HG03025 (cell line): Measurements from ENCODE around the gene FBXO2.
"Not testable (repeated sequence)": the region's sequence is repeated elsewhere in the genome, so short reads cannot be mapped to it uniquely, and the experiment has no call there.

Experiments used
- ATAC-seq: cut with Tn5 transposase; IDR thresholded peaks from one replicate; pipeline ENCODE4 v1.9.1; 2021; ENCODE audit warnings: mild to moderate bottlenecking, moderate library complexity; ENCODE audit not compliant: unreplicated experiment, low FRiP score

Gene FBXO2

GRCh38 chr1:11654939-11655808, 945 bp upstream of the FBXO2 start:
- ATAC-seq, result no peak

GRCh38 chr1:11653861-11654136, 430 bp downstream of the FBXO2 start:
- ATAC-seq, result no peak

DNA sequence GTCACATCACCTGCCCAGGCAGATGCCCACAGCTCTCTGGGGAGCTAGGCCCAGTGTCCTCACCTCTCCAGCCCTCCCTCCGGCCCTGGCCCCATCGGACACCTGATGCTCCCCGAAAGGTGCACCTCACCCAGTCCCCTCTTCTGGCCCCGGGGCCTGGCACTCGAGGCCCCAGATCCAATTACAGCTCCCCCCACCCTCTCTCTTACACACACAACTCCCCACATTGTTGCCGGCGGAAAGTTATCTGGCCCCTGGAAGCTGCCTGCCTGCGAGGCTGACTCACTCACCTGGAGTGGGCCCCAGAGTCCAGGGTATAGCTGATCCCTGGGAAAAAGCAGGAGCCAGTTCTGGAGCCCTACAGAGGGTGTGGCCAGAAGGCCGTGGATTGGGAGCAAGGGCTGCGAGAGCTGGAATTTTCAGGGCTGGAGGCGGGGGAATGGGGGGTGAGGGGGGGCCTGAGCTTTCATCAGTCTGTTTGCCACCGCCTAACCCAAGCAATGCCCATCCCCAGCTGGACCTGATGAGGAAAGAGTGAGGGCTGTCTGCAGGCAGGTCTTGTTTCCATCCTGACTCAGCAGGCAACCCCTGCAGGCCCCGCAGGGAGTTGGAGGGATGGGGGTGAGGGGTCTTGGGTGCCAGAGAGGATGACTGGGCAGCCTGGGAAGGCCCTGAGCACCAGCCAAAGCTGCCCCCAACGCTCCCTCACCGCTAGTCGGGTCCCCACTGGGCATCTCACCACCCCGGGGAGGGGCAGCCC, 948 bp downstream of the FBXO2 start:
- no peak for ATAC-seq

DNA sequence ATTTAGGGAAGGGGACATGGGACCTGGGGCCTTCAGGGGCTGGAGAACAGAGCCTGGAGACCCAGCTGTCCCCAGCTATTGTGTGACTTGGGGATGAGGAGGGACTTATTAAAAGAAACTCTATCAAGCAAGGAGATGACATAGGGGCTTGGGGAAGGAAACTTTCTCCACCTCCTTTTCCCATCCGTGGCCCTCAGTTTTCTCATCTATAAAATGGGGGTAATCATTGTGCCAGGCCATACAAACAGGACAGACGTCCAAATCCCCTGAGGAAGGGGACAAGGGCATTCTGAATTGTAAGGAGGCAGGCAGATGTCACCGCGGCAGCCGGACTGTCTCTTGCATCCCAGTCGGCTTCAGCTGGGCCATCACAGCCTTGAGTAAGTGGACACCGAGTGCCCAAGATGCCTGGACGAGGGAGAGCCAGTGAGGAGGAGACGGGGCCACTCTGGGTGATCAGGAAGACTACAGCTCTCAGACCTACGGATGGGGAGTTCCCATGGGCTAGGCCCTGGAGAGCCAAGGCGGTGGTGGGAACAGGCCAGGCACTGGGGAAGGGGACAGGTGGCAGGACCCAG, 1.9 kb downstream of the FBXO2 start:
- no peak for ATAC-seq

DNA sequence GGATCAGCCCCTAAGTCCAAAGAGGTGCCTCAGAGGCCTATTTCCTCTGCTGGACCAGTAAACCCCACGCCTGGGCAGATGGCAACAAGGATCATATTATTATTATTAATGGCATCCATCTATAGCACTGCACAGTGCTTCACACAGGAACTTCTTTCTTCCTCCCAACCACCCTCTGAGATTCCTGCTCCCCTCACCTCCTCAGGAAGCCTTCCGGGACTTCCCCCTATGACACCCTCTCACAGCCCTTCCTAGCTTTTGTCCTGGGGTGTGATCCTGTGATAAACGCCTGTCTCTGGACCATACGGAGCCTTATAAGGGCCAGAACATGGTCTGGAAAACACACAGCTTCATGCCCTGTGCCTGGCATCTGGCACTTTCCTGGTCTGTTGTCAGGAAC, 3.2 kb downstream of the FBXO2 start:
- ATAC-seq, result no peak

DNA sequence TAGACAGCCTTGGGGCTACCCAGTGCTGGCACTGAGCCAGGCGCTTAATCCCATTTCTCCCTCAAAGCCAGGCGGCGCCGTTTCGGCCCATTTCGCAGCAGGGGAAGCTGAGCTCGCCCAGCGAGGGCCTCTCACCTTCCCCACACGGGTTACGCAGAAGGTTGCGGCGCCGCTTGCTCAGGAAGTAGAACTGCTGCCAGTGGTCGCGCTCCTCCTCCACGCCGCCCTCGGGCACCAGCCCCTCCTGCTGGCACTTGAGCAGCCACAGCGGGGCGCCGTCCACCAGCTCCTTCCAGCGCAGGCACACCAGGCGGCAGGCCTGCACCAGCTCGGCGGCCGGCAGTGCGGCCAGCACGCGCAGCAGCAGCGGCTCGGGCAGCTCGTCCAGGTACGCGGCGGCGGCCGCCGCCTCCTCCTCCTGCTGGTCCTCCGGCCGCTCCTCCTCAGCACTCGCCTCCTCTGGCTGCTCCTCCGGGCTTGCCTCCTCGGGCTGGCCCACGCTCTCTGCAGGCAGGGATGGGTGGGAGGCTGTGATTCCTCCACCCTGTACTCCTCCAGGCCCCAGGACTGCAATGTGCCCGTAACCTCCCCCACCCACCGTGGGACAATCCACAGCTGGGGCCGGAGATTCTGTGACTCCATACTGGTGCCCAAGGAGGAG, 3.8 kb downstream of the FBXO2 start:
- ATAC-seq, result no peak

- ATAC-seq, result no peak
Observed at GRCh38 chr1:11649624-11650330, 4.5 kb downstream of the FBXO2 start.

- no peak for ATAC-seq
Observed at GRCh38 chr1:11649237-11649623, 5.0 kb downstream of the FBXO2 start.

DNA sequence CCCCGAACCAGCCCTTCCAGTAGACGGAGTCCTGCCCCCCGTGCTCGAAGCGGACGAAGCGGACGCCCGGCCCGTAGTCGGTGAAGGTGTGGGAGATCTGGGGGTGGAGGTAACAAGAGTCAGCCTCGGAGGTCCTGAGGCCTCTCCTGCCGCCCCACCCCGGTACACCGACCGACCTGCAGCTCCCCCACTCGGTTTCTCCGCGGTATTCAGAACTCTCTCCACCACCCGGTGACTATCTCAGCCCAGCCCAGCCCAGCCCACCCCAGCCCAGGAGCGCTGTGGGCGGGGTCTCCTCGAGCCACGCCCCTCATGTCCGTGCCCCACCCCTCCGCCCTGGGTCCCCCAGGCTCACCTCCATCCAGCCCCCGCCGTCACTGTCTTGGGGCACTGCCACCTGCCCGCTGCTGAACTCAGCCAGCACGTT, 5.5 kb downstream of the FBXO2 start:
- no peak for ATAC-seq

GRCh38 chr1:11648039-11648438, 6.2 kb downstream of the FBXO2 start:
- no peak for ATAC-seq

DNA sequence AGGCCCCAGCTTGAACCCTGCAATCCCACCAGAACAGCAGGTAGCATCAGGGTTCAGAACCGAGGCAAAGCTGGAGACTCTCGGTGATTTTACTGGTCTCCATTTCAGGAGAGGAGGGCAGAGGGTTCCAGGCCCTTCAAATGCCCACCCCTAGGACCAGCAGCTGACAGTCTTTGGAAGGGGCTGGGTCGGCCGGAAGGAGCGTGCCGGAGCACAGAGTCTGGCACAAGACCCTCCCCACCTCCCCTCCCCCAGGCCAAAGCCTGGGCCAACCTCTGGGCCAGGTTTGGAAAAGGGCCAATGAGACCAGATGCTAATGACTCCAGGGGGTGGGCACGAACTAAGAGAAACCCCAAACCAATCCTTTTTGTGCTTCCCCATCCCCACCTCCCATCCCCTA, 6.9 kb downstream of the FBXO2 start:
- ATAC-seq, result no peak

DNA sequence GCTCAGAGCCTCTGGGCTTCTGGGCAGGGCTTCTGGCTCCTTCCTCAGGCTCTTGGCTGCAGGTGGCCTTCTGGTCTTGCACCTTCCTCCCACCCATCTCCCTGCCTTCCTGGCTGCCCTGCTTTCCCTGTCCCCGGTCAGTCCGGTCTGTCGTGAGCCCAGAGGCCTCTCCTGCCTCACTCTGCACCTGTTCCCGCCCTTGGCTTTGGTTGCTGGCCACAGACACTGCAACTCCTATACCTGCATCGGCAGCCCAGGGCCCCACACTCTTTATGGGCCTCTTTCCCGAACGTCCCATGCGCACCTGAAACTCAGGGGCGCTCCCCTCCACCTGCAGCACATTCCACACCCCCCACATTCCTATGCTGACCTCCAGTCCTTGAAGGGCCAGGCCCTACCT, 7.9 kb downstream of the FBXO2 start:
- ATAC-seq, result no peak

DNA sequence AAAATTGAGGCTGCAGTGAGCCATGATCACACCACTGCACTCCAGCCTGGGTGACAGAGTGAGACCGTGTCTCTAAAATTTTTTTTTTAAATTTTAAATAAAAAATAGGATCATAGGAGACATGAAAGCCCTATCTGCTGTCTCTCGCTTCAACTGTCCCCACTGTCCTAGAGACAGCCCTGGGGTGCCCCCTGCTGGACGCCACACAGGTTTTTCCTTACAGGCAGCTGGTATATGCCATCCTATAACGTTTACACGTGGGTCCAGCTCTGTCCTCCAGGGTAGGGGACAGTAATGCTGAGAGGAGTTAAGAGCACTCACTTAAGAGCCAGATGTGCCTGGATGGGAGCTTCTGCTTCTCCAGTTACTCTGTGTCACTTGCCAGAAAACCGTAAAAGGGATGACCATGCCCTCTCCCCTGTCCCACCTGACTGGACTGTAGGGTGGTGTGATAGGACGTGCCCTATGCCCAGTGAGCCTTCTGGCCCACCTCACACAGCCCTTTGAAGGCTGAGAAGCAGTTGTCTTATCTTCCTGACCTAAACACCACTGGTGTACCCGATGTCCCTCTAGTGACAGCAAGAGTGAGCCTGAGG, 8.5 kb downstream of the FBXO2 start:
- ATAC-seq, result no peak

DNA sequence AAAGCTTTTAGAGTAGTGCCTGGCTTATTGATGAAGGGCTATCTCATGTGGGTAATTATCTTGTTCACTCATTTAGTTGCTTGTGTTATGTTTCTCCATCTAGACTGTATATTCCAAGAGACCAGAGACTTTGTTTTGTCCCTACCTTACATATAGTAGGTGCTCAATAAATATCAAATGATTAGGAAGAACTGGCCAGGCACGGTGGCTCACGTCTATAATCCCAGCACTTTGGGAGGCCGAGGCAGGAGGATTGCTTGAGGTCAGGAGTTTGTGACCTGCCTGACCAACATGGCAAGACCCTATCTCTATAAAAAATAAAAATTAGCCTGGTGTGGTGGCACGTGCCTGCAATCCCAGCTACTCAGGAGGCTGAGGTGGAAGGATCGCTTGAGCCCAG, 9.0 kb downstream of the FBXO2 start:
- ATAC-seq, result no peak

- no peak for ATAC-seq
Observed at GRCh38 chr1:11643782-11644181, 10.4 kb downstream of the FBXO2 start.

DNA sequence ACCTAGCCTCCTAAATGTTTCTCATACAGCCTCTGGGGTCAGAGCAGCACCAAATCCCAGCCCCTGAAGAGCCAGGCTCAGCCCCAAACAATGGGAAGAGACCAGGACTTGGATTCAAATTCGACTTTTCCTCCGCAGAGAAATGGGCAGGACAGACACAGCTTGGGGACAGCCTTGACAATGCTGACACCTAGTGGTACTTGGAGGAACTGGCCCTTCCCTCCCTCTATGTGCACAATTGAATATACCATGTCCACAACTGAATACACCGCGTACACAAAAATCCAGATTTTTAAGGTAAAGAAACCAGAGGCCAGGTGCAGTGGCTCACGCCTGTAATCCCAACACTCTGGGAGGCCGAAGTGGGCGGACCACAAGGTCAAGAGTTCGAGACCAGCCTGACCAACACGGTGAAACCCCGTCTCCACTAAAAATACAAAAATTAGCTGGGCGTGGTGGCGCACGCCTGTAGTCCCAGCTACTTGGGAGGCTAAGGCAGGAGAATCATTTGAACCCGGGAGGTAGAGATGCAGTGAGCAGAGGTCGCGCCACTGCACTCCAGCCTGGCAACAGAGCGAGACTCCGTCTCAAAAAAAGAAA, 11.7 kb downstream of the FBXO2 start:
- ATAC-seq, result not testable (repeated sequence)

- ATAC-seq, result no peak
Observed at GRCh38 chr1:11641776-11642305, 12.4 kb downstream of the FBXO2 start.

DNA sequence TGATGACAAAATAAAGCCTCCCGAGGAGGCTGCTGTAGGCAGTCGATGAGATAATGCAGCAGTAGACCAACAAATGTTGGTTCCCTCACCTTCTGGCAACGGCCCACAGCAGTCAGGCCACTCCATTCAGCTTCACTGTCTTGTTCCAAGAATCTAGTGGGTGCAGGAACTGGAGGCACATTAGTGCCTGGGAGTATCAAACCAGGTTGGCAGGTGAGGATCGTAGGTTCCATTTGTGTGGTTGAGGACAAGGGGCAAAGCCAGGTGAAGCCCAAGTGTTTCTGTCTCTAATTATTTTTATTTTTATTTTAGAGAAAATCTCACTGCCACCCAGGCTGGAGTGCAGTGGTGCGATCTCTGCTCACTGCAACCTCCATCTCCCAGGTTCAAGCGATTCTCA, 13.3 kb downstream of the FBXO2 start:
- no peak for ATAC-seq

DNA sequence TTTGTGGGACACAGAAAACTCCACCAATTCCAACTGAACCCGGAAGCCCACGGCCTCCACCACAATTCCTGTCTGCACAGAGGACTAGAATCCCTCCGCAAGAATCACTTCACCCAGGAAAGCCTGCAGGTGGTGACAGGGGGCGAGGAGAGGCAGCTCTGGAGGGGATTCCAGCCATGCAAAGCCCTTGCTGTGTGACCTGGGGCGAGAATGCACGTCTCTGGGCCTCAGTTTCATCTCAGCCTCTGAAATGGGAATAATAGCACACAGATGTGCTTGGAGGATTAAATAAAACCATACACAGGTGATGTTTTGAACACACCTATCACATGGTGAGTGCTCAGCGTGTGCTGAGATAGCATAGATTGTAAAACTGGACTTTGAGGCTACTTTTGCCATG, 14.1 kb downstream of the FBXO2 start:
- ATAC-seq, result no peak

DNA sequence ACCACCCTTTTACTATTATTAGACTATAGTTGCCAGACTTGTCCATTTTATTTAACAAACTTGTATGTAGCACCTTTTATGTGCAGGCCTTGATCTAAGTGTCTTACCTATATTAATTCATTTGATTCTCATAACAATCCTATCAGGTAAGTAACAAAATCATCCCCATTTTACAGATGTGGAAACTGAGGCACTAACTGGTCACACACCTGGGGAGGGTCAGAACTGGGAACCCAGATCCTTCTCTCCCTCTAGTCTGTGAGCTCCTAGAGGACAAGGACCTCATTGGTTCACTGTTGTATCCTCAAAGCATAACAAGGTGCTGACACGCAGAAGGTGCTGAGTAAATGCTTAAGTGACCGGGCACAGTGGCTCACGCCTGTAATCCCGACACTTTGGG, 14.9 kb downstream of the FBXO2 start:
- no peak for ATAC-seq
